GM19372 (cell line): ENCODE data around the gene OSBPL2.

Experiments
- ATAC-seq: cut with Tn5 transposase; IDR thresholded peaks from one replicate; pipeline ENCODE4 v1.9.1; 2021; ENCODE audit warnings: mild to moderate bottlenecking, low read depth, moderate library complexity; ENCODE audit not compliant: unreplicated experiment

Gene OSBPL2

DNA sequence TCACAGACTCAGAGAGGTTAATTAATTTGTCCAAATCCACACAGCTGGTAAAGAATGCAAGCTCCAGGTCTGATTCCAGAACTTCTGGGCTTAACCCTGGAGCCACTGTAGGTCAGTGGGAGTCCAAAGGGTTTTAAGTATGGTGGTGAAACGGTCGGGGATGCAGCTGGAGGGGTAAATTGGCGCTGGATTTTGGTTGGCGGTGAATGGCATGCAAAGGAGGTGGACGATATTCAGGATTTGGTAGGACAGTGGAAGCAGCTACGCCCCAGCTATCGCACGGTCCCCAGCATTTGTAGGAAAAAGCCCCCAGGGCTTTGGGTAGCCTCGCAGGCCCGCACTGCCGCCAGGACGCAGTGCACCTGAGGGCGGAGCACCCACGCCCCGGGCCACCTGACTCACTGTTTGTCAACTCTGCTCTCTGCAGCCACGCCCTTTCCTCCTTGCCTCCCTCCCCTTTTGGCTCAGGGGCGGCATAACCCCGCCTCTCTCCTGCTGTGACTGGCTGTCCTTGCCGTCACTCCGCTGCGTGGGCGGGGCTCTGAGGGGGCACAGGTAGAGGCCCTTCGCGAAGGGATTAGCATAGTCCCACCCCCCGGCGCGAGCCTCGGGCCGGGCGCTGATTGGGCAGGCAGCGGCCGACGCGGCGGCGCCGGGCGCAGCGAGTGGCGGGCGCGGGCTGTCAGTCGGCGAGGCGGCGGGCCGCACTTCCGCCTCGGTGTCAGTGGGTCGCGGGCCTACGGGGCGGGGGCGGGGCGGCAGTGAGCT lies at the start of gene OSBPL2:
TSS of gene OSBPL2 (plus strand) at position 721 of the 768 bp plus-strand sequence. CDS start 17,664 bp downstream, outside the sequence.
- ATAC-seq = peak; percentile 89

DNA sequence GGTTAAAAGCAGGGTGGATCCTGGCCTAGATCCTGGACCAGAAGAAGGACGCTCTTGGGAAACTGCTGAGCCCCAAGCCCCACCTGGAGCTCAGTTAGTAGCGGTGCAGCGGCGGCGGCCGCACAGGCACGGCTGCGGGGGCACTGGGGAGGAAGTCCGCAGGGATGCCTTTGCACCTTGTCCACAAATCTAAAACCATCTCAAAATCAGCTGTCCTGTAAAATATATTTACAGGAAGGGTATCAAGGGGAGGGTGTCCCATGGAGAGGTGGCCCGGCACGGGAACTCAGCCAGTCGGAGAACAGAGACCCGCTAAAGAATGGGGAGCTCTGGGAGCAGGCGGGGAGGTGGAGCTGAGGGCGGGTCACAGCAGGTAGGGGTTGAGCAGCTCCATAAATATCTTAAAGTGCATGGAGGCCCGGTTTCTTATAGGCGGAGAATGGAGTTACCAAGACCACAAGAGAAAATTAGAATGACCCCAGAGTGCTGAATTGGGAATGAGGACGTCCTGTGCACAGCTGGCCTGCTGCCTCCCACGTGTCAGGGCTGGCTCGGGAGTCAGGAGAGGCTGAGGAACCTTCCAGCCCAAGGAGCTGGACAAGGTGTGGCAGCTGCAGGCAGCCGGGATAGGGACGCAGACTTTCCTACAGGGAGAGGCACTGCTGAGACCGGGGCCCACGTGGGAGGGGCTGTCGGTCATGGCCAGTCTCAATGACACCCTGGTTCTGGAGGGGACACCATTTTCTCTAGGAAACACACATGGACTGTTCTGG lies 47.5 kb upstream of the OSBPL2 start:
- ATAC-seq = no peak

DNA sequence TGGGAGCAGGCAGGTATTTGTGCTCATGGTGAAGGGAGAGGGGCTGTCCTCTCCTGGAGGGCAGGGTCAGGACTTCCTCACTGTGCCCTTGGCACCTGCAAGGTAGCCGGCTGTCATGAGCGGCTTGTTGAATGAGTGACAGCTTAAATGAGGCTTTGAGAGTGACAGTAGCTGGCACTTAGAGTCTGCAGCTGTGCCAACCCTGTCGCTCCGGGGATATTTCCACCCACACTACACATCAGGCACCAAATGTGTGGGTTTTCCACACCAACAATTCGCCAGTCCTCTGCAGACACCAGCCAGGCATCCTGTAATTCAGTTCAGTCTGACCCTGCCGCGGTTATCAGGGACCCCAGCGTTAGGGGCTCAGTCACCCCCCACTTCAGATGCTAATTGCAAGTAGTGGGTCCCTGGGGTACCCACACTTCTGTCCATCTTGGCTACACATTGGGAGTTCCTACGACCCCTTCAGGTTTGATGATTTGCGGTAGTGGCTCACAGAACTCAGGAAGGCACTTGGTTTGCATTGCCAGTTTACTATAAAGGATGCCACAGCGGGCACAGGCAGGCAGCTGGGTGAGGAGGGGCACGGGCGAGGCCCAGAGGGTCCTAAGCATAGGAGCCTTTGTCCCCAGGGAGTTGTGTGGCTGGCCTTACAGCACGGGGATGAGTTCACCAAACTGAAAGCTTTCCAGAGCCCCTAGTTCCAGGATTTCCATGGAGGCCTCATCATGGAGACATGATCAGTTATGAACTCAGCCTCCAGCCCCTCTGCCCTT lies 46.4 kb upstream of the OSBPL2 start:
- ATAC-seq = no peak

DNA sequence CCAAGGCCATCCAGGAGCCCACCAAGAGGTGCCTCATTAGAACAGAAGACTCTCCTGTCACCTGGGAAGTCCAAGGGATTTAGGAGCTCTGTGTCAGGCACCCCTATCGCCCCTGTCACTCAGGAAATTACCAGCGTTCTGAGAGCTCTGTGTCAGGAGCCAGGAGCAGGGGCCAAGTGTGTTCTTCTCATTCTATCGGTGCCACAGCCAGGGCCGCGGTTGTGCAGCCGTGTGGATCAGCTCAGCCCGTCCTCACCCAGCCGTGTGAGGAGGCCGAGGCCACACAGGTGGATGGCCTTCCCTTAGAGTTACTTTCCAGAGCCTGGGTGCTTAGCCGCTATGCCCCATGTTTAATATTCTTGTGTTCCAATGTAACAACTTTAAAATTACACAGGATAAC lies 45.7 kb upstream of the OSBPL2 start:
- ATAC-seq = no peak

- no peak for ATAC-seq
Measured at GRCh38 chr20:62193079-62194025, 45.0 kb upstream of the OSBPL2 start.

DNA sequence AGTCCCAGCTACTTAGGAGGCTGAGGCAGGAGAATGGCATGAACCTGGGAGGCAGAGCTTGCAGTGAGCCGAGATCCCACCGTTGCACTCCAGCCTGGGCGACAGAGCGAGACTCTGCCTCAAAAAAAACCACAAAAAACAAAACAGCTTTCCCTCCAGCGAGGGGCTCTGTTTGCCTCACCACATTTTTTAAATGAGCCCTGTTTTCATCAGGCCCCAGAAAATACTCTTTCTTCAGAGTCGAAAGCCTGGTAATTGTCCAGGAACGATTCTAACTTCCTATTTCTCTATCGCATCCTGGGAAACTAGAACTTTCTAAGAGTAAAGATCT lies 43.3 kb upstream of the OSBPL2 start:
- ATAC-seq = no peak

DNA sequence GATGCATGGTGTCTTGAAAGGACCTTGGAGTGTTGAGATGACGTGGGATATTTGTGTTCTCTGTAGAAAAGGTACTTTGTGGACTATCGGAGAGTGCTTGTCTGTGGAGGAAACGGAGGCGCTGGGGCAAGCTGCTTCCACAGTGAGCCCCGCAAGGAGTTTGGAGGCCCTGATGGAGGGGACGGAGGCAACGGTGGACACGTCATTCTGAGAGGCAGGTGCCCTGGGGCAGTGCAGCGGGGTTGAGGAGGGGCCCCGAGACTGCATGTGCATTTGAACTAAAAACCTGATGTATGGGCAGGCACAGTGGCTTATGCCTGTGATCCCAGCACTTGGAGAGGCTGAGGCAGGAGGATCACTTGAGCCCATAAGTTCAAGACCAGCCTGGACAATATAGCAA lies 42.6 kb upstream of the OSBPL2 start:
- ATAC-seq = no peak

GRCh38 chr20:62196286-62196685 lies 42.0 kb upstream of the OSBPL2 start:
- ATAC-seq = no peak

- ATAC-seq = no peak
Measured at GRCh38 chr20:62197311-62197710, 41.0 kb upstream of the OSBPL2 start.

GRCh38 chr20:62197801-62198200 lies 40.5 kb upstream of the OSBPL2 start:
- no peak for ATAC-seq

DNA sequence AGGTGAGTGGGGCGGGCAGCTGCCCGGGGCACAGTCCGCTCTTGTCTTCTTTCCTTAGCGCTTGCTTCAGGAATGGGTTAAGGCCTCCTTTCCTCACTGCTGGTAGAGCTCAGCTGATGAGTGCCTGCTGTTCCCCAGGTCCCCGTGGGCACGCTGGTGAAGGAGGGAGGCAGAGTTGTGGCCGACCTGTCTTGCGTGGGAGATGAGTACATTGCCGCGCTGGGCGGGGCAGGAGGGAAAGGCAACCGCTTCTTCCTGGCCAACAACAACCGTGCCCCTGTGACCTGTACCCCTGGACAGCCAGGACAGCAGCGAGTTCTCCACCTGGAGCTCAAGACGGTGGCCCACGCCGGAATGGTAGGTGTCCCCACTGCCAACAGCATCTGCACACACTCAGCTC lies 39.8 kb upstream of the OSBPL2 start:
- no peak for ATAC-seq

DNA sequence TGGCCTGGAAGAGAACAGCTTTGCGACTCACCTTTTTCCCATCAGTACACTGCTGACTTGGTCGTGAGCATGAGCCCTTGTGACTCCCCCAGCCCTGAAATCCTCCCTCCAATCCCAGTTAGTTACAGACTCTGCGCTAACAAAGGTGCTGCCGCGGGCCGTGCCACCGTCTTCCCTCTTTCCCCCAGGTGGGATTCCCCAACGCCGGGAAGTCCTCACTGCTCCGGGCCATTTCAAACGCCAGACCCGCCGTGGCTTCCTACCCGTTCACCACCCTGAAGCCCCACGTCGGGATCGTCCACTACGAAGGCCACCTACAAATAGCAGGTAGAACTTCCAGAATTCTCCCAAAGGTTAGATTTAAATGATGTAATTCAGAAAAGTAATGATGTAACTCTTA lies 39.4 kb upstream of the OSBPL2 start:
- no peak for ATAC-seq

- no peak for ATAC-seq
Measured at GRCh38 chr20:62200491-62201172, 37.7 kb upstream of the OSBPL2 start.

DNA sequence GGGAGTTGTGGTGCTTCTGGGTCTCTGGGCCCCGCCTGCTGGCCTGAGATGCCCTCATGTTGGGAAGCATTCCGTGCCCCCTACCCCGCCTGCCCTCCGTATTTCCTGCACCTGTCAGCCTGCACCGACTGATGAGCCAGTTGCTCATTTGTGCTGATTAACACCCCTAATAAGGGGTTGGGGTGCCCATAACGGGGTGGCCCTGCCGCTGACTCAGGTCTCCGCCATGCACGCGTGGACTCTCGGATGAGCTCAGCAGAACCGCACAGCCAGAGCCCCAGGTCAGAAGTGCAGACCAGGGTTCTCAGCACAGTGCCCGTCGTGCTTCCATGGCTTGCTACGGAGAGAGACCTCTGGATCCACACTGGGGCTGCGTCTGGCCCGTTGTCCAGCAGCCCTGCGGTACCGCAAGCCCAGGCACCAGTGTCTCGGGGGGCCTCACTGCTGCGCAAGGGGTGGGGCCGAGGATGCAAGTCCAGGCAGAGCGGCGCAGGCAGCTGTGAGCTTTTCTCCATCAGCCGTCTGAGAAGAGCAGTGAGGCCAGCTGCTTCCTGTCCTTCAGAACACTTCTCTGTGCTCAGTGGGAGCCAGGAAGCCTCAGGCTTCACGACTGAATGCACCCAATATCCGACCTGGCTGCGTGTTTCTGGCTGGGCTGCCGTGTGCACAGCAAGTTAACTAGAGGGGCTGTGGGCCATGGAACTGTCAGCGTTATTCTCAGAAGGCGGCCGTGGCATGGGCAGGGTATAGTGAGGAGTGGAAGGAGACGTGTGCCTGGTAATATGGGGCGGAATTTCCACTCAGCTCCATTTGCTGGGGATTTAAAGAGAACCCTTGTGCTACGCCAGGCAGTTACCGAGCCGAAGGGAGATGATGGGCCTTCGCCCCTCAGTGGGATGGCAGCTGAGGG lies 36.9 kb upstream of the OSBPL2 start:
- no peak for ATAC-seq

DNA sequence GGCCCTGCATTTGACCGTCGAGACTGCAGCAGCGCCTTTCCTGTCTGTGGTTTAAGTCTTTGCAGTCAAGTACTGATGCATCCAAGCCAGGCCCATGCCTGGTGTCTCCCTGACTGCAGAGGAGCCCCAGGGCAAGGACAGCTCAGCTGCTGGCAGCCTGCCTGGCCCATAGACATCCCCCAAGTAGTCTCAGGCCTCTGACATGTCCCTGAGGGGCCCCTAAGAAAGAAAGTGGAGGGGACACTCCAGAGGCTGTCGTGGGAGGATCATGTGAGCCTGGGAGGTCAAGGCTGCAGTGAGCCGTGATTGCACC lies 36.3 kb upstream of the OSBPL2 start:
- no peak for ATAC-seq

DNA sequence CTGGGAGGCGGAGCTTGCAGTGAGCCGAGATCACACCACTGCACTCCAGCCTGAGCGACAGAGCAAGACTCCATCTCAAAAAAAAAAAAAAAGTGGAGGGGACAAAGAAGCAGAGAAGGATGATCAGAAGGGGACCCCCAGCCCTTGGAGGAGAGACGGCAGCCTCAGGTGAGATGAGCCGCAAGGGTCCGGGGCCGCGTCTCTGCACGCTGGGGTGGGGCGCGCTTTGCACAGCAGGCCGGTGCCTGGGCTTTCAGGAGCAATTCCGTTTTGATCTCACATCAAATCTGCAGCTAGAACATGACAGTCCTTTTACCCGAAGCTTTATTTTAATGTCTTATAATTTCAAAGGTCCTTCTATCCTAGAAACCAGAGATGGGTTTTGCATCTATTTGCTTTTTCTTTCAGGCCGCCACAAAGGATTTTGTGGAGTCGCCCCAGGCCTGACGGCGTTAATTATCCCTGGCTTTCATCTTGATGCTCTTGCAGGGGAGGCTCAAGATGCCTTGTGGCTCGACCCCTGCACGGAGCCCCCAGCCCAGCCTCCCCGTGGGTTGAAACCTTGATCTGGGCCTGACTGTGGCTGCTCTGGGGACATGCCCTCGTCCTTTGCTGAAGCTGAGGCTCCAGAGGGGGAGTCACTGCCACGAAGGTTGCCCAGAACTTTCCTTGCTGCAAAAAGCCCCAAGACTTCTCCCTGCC lies 35.5 kb upstream of the OSBPL2 start:
- ATAC-seq = no peak

DNA sequence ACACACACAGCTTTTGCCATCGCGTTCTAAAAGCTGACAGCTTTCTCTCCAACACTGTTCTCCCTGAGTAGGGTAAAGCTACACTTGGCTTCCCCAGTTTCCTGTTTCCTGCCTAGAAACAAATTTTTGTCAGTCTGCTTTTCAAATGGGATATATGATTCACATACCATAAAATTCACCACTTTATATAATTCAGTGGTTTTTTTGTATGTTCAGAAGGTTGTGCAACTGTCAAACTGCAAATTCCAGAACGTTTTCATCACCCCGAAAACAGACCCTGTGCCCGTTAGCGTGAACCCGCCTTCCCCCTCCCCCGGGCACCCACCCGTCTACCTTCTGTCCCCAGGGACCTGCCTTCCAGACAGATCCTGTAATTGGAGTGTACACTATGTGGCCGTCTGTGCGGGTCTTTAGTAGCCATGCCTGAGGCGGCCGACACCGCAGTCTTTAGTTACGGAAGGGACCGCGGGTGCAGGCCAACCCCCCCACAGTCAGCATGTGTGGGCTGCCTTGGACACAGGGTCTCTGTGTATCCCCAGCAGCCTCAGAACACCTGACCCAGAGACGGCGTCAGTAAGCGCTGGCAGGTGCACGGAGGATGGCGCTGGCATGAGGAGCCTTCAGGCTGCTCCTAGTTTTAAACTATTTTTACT lies 34.8 kb upstream of the OSBPL2 start:
- ATAC-seq = no peak
